Loucy (cell line): Measurements from ENCODE around the gene PSMD3.

Experiments used
- CTCF ChIP-seq: fragments of 200-600 bp; sonication (generic); conservative IDR thresholded peaks from 2 replicates; pipeline ENCODE4 v1.5.1; 2014; ENCODE audit warnings: mild to moderate bottlenecking, antibody characterized with exemption, low read length
- EZH2phosphoT487 ChIP-seq: fragments of 200-600 bp; IDR thresholded peaks from 2 replicates; pipeline ENCODE4 v1.6.1; 2018; ENCODE audit warnings: antibody characterized with exemption, mild to moderate bottlenecking, moderate library complexity, borderline replicate concordance

- TF ChIP-seq CTCF, result no peak
- TF ChIP-seq EZH2phosphoT487, result no peak
These were observed 19.6 kb downstream of the PSMD3 start for GRCh38 chr17:40000161-40000560.
